Sigmoid colon (tissue), 4 donors: ENCODE measurements around the gene DENND6B.

ENCODE experiments used
- CTCF ChIP-seq, 4 experiments: fragments of 450-650 bp in 3 of 4; fragments of 200-600 bp in 1 of 4; IDR thresholded peaks; one replicate each; pipeline ENCODE4 v1.5.1; 2016 to 2019; ENCODE audit warnings: antibody characterized with exemption in 4 of 4, mild to moderate bottlenecking in 3 of 4, moderate library complexity in 2 of 4
- POLR2A ChIP-seq, 2 donors: fragments of 450-650 bp; IDR thresholded peaks; one replicate each; pipeline ENCODE4 v1.6.1; 2016; ENCODE audit warnings: antibody characterized with exemption in 2 of 2, mild to moderate bottlenecking in 2 of 2, moderate library complexity in 2 of 2
- POLR2AphosphoS5 ChIP-seq, 4 donors: sonication (generic); formaldehyde crosslinking; IDR thresholded peaks; one replicate each; pipeline ENCODE4 v1.6.1; 2017; ENCODE audit warnings: antibody characterized with exemption in 4 of 4

- TF ChIP-seq CTCF (IDR thresholded peaks at IDR 0.05) (no peak), POLR2A (IDR thresholded peaks at IDR 0.05) (no peak), POLR2AphosphoS5 (IDR thresholded peaks at IDR 0.05) (no peak)
Measured at GRCh38 chr22:50289151-50289941, 37.5 kb downstream of the DENND6B start.
